Right lobe of liver (tissue), 4 donors: ENCODE measurements around the gene ALG1L2.
"Not testable (repeated sequence)": the region's sequence is repeated elsewhere in the genome, so short reads cannot be mapped to it uniquely, and the experiment has no call there.

Experiments
- CTCF ChIP-seq, 4 donors: fragments of 200-600 bp in 3 of 4; fragments of 450-650 bp in 1 of 4; IDR thresholded peaks; one replicate each; pipeline versions ENCODE4 v1.5.1 to v1.8.0; 2016 to 2022; ENCODE audit warnings: antibody characterized with exemption in 4 of 4, mild to moderate bottlenecking in 2 of 4
- POLR2A ChIP-seq: fragments of 450-650 bp; IDR thresholded peaks from one replicate; pipeline ENCODE4 v1.6.1; 2017; ENCODE audit warnings: antibody characterized with exemption, mild to moderate bottlenecking
- donor health status: DM: no; HTN: no; CAD: no.
- donor health status: DM: no; HTN: no; CAD: no.
- donor health status: DM: no; HTN: yes; CAD: no.

DNA sequence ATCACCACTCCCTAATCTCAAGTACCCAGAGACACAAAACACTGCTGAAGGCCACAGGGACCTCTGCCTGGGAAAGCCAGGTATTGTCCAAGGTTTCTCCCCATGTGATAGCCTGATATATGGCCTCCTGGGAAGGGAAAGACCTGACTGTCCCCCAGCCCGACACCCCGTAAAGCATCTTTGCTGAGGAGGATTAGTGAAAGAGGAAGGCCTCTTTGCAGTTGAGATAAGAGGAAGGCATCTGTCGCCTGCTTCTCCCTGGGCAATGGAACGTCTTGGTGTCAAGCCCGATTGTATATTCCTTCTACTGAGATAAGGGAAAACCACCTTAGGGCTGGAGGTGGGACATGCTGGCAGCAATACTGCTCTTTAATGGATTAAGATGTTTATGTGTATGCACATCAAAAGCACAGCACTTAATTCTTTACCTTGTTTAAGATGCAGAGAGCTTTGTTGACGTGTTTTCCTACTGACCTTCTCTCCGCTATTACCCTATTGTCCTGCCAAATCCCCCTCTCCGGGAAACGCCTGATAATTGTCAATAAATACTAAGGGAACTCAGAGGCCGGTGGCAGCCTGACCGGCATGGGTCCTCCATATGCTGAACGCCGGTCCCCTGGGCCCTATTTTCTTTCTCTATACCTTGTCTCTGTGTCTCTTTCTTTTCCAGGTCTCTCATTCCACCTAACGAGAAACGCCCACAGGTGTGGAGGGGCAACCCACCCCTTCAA, 23.9 kb upstream of the ALG1L2 start:
- TF ChIP-seq CTCF (IDR thresholded peaks at IDR 0.05); POLR2A: not testable (repeated sequence)
